NCI-H146 (cell line): ENCODE data around the gene TNFAIP8L1.

Experiments
- DNase-seq: peaks from one replicate; lab custom pipeline; 2025; lab: John Stamatoyannopoulos, UW

The TNFAIP8L1 gene

DNA sequence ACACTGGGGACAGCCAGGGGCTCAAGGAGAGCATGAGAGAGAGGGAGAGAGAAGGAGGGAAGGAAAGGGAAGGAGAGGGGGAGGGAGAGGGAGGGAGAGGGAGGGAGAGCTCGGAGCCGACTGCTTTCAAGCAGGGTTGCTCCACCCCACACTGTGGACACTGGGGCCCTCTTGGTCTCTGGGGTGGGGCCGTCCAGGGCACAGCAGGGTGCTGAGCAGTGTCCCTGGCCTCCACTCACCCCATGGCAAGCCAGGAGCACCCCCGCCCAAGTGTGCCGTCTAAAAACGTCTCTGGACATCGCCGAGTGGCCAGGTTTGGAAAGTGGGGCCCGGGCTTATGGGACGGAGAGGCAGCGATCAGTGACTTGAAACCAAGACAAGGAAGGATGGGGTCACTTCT lies 63.4 kb downstream of the TNFAIP8L1 start:
- no peak for DNase-seq

DNA sequence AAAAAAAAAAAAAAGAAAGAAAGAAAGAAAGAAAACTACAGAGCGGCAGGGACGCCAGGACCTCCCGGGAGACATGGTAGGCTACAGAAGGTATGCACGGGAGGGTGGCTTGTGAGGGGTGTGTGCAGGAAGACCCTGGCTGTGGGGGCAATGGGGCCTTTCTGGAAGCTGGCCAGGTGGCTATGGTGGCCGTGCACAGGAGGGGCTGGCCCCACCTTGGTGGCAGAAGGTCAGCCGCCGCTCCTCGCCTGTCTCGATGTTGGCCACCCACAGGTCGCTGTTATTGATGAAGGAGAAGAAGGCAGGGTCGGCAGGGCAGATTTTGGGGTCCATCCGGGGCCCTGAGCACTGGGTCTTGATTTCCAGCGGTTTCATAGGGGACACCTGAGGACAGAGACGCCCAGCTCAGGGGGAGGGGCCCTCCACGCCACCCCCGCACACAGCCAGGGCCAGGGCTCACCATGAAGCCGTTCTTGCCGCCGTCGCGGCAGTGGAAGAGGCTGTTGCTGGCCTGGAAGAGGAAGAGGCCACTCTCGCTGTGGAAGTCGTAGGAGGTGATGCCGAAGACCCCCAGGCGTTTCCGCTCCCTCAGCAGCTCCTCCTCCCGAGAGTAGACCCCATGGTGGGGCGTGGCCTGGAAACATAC lies 64.5 kb downstream of the TNFAIP8L1 start:
- DNase-seq: no peak

DNA sequence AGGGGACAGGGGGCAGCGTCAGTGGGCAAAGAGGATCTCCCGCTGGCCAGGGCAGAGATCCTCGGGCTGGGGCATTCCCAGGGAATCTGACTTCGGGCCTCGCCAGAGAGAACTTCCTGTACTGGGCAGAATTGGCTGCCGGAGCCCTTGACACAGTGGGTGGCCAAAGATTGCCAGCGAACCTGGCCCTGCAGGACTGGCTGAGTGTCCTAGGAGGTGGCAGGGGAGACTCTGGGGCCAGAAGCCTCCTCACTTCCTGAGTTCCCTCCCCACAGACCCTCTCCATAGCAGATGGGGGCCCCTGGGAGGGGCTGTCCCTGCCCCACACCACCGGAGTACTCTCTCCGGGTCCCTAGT lies 65.0 kb downstream of the TNFAIP8L1 start:
- DNase-seq: no peak
